GM19043 (cell line): ENCODE measurements around the gene RPGRIP1.
"Not testable (repeated sequence)": the region's sequence is repeated elsewhere in the genome, so short reads cannot be mapped to it uniquely, and the experiment has no call there.

Source experiments
- ATAC-seq: cut with Tn5 transposase; IDR thresholded peaks from one replicate; pipeline ENCODE4 v1.9.1; 2021; ENCODE audit warnings: low read depth; ENCODE audit not compliant: unreplicated experiment

The RPGRIP1 gene

GRCh38 chr14:21279783-21280182 lies at the start of gene RPGRIP1:
RPGRIP1 (plus strand) TSS chr14:21280083; CDS start chr14:21287977, 7,894 bp downstream.
- ATAC-seq = no peak

DNA sequence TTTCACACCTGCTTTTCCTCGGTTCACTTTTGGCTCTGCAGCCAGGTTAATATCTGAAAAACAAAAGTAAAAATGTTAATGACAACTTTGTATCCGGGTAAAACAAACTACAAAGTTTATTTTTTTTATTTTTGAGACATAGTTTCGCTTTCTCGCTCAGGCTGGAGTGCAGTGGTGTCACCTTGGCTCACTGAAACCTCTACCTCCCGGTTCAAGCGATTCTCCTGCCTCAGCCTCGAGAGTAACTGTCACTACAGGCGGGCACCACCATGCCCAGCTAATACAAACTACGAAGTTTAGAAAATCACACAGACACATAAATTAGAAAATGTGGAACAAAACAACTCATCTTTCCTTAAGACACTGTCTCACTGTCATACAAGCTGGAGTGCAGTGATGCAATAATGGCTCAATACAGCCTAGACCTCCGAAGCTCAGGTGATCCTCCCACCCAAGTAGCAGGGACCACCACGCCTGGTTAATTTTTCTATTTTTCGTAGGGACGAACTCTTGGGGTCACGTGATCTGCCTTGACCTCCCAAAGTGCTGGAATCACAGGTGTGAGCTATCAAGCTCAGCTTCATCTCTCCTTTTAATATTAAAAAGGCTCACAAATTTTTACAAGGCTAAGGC lies 48.7 kb upstream of the RPGRIP1 start:
- no peak for ATAC-seq

- no peak for ATAC-seq
Observed at GRCh38 chr14:21233457-21234076, 46.3 kb upstream of the RPGRIP1 start.

GRCh38 chr14:21234112-21234511 lies 45.8 kb upstream of the RPGRIP1 start:
- ATAC-seq = no peak

DNA sequence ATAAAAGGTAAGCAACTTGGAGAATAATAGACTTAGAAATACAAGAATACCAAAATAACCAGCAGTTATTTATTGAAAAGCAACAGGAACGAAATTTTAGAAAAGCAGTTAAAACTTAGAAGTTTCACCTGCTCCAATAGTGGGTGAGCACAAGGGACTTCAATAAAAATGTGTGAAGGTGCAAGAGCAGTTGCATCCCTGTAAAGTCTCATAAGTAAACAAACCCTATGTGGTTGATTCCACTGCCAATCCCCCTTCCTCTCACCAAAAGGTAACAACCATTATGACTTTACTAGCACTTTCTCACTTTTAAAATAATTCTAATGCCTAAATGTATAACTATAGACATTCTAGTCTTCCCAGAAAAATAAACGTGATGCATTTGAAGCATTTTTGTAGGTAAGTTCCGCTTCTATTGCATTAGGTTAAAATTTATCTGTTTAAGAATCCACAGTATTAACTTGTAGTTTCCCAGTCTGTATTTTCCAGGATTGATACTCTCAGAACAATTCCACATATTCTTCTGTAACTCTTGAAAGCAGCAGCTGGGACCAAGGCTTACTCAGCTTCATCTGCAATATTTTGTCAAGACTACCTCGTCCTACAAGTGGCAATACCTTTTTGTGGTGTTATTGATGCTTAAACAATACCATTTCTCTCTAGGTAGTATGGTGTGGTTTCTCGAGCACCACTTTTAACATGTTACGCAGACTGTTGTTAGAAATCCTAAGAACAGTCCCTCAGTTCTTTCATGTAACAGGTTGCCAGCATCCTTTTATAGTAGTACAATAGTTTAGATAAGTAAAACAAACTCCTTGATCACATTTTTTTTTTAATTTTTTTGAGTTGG lies 42.7 kb upstream of the RPGRIP1 start:
- ATAC-seq = no peak

GRCh38 chr14:21238823-21239518 lies 40.9 kb upstream of the RPGRIP1 start:
- no peak for ATAC-seq

- no peak for ATAC-seq
Observed at GRCh38 chr14:21240417-21240816, 39.5 kb upstream of the RPGRIP1 start.

GRCh38 chr14:21241218-21241819 lies 38.6 kb upstream of the RPGRIP1 start:
- no peak for ATAC-seq

GRCh38 chr14:21244544-21244943 lies 35.3 kb upstream of the RPGRIP1 start:
- no peak for ATAC-seq

DNA sequence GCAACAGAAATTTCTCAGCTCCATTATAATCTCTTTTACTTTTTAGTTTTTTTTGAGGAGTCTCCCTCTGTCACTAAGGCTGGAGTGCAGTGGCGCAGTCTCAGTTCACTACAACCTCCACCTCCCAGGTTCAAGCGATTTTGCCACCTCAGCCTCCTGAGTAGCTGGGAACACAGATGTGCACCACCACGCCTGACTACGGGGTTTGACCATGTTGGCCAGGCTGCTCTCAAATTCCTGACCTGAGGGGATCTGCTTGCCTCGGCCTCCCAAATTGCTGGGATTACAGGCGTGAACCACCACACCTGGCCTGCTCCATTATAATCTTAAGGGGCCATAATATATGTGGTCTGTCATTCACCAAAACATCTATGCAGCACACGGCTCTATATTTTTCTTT lies 34.1 kb upstream of the RPGRIP1 start:
- no peak for ATAC-seq

GRCh38 chr14:21248338-21248737 lies 31.5 kb upstream of the RPGRIP1 start:
- ATAC-seq = no peak

DNA sequence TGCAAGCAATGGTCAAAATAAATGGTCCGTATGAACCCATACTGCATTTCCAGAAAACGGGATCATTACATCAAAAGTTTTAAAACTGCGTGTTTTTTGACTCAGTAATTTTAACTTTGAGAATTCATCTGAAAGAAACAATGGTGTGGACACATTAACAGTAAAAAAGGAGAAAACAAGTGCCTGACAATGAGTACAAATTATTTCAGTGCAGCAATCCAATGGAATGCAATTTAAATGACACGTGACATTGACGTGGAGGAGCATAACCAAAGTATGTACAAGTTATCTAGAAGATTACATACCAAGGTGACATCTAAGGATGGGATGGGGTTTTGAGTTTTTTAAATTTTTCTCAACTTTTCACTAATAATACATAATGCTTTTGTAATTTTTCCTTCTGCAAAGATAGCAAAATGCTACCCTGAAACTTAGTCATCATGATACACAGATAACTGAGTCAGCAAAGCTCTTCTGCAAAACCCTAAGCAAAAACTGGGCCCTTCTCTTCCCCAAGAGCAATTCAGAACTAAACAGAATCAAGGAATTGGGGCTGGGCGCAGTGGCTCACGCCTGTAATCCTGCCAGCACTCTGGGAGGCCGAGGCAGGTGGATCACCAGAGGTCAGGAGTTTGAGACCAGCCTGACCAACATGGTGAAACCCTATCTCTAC lies 31.0 kb upstream of the RPGRIP1 start:
- no peak for ATAC-seq

GRCh38 chr14:21251215-21251614 lies 28.7 kb upstream of the RPGRIP1 start:
- ATAC-seq = no peak

GRCh38 chr14:21252149-21252548 lies 27.7 kb upstream of the RPGRIP1 start:
- ATAC-seq = no peak

GRCh38 chr14:21255385-21256101 lies 24.3 kb upstream of the RPGRIP1 start:
- ATAC-seq = no peak

- ATAC-seq = not testable (repeated sequence)
Observed at GRCh38 chr14:21256102-21256447, 23.8 kb upstream of the RPGRIP1 start.

- ATAC-seq = no peak
Observed at GRCh38 chr14:21256539-21257393, 23.1 kb upstream of the RPGRIP1 start.

- ATAC-seq = no peak
Observed at GRCh38 chr14:21257394-21257909, 22.4 kb upstream of the RPGRIP1 start.
